VCaP (cell line): ENCODE results near the gene ANKLE2.
"Not testable (repeated sequence)": the region's sequence is repeated elsewhere in the genome, so short reads cannot be mapped to it uniquely, and the experiment has no call there.

Source experiments
- H3K27ac ChIP-seq: fragments of 450-650 bp; 2 replicates; pipeline ENCODE4 v1.5.1; 2017
- TF ChIP-seq, protein P1 (sequence below): fragments of 450-650 bp; conservative IDR thresholded peaks from 2 replicates; pipeline ENCODE4 v1.5.1; 2017; ENCODE audit warnings: mild to moderate bottlenecking, moderate library complexity

The ANKLE2 gene

DNA sequence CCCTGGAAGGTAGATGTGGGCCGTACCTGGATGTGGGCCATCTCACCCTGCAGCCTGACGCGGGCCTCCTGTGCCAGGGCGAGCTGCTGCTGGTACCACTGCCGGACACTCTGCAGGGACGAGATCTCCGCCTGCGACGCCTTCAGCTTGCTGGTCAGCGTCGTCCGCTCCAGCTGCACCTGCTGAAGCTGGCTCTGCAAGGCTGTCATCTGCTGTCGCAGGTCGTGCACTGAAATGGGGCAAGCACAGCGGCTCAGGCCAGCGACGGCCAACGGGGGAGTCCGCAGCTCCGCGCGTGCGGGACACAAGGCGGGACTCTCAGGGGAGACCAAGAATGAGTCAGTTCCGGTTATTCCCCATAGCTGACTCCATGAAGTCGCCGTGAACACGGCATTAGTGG, 40.1 kb upstream of the ANKLE2 start:
- TF ChIP-seq, protein P1, sequence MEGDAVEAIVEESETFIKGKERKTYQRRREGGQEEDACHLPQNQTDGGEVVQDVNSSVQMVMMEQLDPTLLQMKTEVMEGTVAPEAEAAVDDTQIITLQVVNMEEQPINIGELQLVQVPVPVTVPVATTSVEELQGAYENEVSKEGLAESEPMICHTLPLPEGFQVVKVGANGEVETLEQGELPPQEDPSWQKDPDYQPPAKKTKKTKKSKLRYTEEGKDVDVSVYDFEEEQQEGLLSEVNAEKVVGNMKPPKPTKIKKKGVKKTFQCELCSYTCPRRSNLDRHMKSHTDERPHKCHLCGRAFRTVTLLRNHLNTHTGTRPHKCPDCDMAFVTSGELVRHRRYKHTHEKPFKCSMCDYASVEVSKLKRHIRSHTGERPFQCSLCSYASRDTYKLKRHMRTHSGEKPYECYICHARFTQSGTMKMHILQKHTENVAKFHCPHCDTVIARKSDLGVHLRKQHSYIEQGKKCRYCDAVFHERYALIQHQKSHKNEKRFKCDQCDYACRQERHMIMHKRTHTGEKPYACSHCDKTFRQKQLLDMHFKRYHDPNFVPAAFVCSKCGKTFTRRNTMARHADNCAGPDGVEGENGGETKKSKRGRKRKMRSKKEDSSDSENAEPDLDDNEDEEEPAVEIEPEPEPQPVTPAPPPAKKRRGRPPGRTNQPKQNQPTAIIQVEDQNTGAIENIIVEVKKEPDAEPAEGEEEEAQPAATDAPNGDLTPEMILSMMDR = no peak
- H3K27ac ChIP-seq = no peak overlapping the region

- TF ChIP-seq, protein P1 = no peak
Measured at GRCh38 chr12:132798836-132799235, 37.2 kb upstream of the ANKLE2 start.

DNA sequence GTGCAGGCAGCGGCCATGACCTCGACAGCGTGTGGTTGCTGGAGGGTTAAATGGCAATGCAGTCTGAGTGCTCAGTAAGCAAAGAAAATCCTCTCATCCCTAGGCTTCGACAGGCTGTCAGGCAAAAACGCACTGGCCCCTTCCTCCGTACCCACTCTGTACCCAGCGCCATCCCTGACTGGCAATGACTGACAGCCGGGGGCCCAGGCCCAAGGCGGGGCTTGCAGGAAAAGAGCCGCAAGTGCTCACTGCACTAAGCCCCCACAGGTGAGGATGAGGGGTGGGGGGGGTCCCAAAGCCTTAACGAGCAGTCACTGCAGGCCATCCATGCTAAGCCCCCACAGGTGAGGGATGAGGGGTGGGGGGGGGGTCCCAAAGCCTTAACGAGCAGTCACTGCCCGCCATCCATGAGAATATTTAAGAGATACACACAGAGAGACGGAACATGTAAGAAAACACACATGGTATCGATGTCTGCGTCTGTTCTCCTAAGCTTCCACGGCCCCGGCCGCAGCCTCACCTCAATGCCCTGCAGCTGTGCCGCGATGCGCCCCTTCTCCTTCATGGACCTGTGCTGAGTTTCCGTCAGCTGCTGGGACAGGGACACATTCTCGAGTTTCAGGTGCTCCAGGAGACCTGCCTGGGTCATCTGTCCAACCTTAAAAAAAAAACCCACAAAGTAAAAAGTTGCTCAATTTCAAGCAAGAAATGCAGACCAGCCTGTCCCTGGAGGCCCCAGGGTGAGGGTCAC, 36.4 kb upstream of the ANKLE2 start:
- TF ChIP-seq, protein P1 = no peak
- no peak overlapping the region for H3K27ac ChIP-seq

More at GRCh38 chr12:132798836-132799235, 37.2 kb upstream of the ANKLE2 start:
- no peak overlapping the region for H3K27ac ChIP-seq

GRCh38 chr12:132795847-132796246, 34.2 kb upstream of the ANKLE2 start:
- H3K27ac ChIP-seq = no peak overlapping the region
- TF ChIP-seq, protein P1 = no peak

DNA sequence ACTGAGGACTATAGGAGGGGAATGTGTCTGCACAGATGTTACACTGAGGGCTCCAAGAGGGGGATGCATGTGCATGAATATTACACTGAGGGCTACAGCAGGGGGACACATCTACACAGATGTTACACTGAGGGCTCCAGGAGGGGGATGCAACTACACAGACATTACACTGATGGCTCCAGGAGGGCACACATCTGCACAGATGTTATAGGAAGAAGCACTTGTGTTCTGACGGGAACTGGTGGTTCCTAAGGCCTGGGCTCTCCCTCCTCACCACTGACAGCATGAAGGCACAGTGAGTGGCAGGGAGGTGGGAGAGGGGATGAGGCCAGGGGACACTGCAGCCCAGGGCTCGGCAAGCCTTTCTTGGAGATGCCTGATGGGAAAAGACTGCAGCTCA, 30.3 kb upstream of the ANKLE2 start:
- not testable (repeated sequence) for H3K27ac ChIP-seq

DNA sequence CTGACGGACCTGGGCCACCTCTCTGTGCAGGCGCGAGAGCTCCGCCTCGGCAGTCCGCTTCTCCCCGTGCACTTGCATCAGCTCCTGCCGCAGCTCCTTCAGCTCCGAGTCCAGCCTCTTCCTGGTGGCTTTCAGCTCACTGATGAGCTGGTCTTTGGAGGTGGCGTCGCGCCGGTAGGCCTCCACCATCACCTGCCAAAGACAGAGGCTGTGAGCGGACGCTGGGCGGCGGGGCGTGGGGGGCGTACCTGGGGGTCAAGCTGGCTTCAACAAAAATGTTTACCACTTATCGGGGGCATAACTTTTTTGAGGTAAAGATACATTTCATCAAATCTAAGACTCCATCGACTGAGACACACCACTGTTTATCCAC, 27.5 kb upstream of the ANKLE2 start:
- no peak overlapping the region for H3K27ac ChIP-seq
- TF ChIP-seq, protein P1 = no peak

GRCh38 chr12:132788375-132789098, 26.9 kb upstream of the ANKLE2 start:
- no peak overlapping the region for H3K27ac ChIP-seq
- TF ChIP-seq, protein P1 = no peak

DNA sequence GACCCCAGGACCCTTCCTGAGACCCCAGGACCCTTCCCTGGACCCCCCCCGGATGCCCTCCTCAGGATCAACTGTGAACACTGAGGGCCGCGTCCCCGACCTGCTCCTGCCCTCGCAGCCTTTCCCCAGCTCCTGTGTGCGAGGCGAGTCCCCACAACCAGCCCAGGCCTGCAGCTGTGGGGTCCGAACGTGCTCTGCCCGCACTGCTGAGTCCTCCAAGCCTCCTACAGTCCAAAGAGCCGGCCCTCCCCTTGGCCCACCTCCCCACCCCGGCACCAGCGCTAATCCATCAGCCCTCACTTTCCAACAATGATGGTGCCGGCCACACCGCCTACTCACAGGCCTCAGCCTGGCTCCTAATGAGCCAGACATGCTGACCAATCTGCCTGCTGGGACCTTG, 26.2 kb upstream of the ANKLE2 start:
- no peak overlapping the region for H3K27ac ChIP-seq
- TF ChIP-seq, protein P1 = no peak
